Left hindlimb (tissue), 1 donor: Measurements from ENCODE around the gene NR2F1.

ENCODE experiments used
- DNase-seq: peaks from one replicate; pipeline ENCODE4 v3.0.0-alpha.2; 2018

The NR2F1 gene

DNA sequence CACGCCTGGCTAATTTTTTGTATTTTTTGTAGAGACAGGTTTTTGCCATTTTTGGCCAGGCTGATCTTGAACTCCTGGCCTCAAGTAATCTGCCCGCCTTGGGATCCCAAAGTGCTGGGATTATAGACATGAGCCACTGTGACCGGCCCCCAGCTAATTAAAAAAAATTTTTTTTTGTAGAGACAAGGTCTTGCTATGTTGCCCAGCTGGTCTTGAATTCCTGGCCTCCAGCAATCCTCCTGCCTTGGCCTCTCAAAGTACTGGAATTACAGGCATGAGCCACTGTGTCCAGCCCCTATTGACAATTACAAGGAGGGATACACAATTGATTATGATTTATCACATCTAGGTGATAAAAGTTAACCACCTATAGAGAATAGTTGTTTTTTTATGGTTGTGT, 59.5 kb downstream of the NR2F1 start:
- DNase-seq, result no peak
